Endothelial cell of umbilical vein (primary cell): ENCODE data around the gene EMC8. TPM values are rescaled to one million over a fixed set of nuclear protein-coding genes. Genes with fewer than 3 reads are reported as not detected.

Experiments
- BruUV-seq: library from RNA; stranded (reverse); fragments of 400-500 nt; replicated peaks from 2 replicates; lab custom pipeline; 2021; lab: Mats Ljungman, UMichigan
- CTCF ChIA-PET: fragments of 300-600, 350-600 bp; sonication (Branson Sonifier 250); formaldehyde crosslinking; loops from one replicate; lab custom pipeline; 2021; ENCODE audit warnings: antibody characterized with exemption, inconsistent platforms; lab: Charles Lee
- POLR2A ChIA-PET: fragments of 300-600, 350-600 bp; sonication (Branson Sonifier 250); formaldehyde crosslinking; loops from one replicate; lab custom pipeline; 2021; ENCODE audit warnings: antibody characterized with exemption, inconsistent platforms; lab: Charles Lee
- DNase-seq: peaks from one replicate; pipeline ENCODE4 v3.0.0-alpha.2; 2011; ENCODE audit warnings: low read depth, low spot score
- FAIRE-seq: peaks from 2 replicates; lab custom pipeline; 2011; peaks lifted over from hg19 to GRCh38; lab: Jason Lieb, UNC
- H2AFZ ChIP-seq: 2 replicates; pipeline ENCODE4 v1.6.0; 2012; ENCODE audit warnings: low read depth, low read length, control low read depth, inconsistent platforms
- H3K27ac ChIP-seq: 2 replicates; pipeline ENCODE4 v1.5.1; 2011; ENCODE audit warnings: low read depth, mild to moderate bottlenecking, control low read depth, low read length, moderate library complexity; ENCODE audit not compliant: insufficient read depth
- H3K27me3 ChIP-seq, 2 experiments: 2 replicates each; pipeline versions ENCODE4 v1.6.0 to v1.6.1; 2011; ENCODE audit warnings: low read length in 2 of 2, mixed read lengths in 1 of 2; ENCODE audit not compliant: control insufficient read depth in 2 of 2, insufficient read depth in 2 of 2
- H3K36me3 ChIP-seq, 2 experiments: 2 replicates in 1 of 2; 3 replicates in 1 of 2; pipeline ENCODE4 v1.5.1; 2011; ENCODE audit warnings: low read length in 2 of 2, mild to moderate bottlenecking in 1 of 2, moderate library complexity in 1 of 2; ENCODE audit not compliant: control insufficient read depth in 2 of 2, insufficient read depth in 2 of 2; ENCODE audit errors: extremely low read depth in 1 of 2
- H3K4me1 ChIP-seq: 3 replicates; pipeline ENCODE4 v1.5.1; 2011; ENCODE audit warnings: mild to moderate bottlenecking, low read length; ENCODE audit not compliant: control insufficient read depth, insufficient read depth; ENCODE audit errors: extremely low read depth
- H3K4me2 ChIP-seq: 2 replicates; pipeline ENCODE4 v1.6.1; 2011; ENCODE audit warnings: low read length, control low read depth, mixed read lengths; ENCODE audit not compliant: insufficient read depth
- H3K4me3 ChIP-seq, 3 experiments: fragments of 200-600 bp in 1 of 3; sonication (generic), shearing (Covaris generic) in 1 of 3; replicated peaks in 1 of 3; 2 replicates each; pipeline ENCODE4 v1.5.1; 2011 to 2016; ENCODE audit warnings: control low read depth in 3 of 3, low read length in 3 of 3, mild to moderate bottlenecking in 2 of 3, inconsistent platforms in 1 of 3, low read depth in 1 of 3, moderate library complexity in 1 of 3; ENCODE audit not compliant: insufficient read depth in 1 of 3
- H3K79me2 ChIP-seq: 2 replicates; pipeline ENCODE4 v1.6.0; 2012; ENCODE audit warnings: low read length, inconsistent platforms; ENCODE audit not compliant: control insufficient read depth, insufficient read depth
- H3K9ac ChIP-seq: replicated peaks from 2 replicates; pipeline ENCODE3; 2011; ENCODE audit warnings: low read length, control low read depth; ENCODE audit not compliant: insufficient read depth; ENCODE audit errors: extremely low read depth
- H3K9me1 ChIP-seq: replicated peaks from 3 replicates; pipeline ENCODE4 v1.6.0; 2011; ENCODE audit warnings: mild to moderate bottlenecking, low read length; ENCODE audit not compliant: control insufficient read depth, insufficient read depth; ENCODE audit errors: extremely low read depth
- H3K9me3 ChIP-seq: replicated peaks from 2 replicates; pipeline ENCODE4 v1.5.1; 2012; ENCODE audit warnings: low read length, inconsistent platforms; ENCODE audit not compliant: control insufficient read depth, insufficient read depth
- H4K20me1 ChIP-seq: replicated peaks from 2 replicates; pipeline ENCODE3; 2011; ENCODE audit warnings: mild to moderate bottlenecking, low read length; ENCODE audit not compliant: control insufficient read depth, insufficient read depth; ENCODE audit errors: extremely low read depth
- CTCF ChIP-seq, 2 donors: IDR thresholded peaks; 1 replicate in 1 of 2; 2 replicates in 1 of 2; pipeline ENCODE4 v1.5.1; 2011; ENCODE audit warnings: low read length in 2 of 2, mild to moderate bottlenecking in 2 of 2, moderate library complexity in 2 of 2, control low read depth in 1 of 2, inconsistent platforms in 1 of 2, low read depth in 1 of 2; ENCODE audit not compliant: insufficient read depth in 1 of 2; ENCODE audit errors: extremely low read depth in 1 of 2
- EZH2 ChIP-seq: IDR thresholded peaks from 2 replicates; pipeline ENCODE4 v1.6.1; 2012; ENCODE audit warnings: borderline replicate concordance, low read depth, mild to moderate bottlenecking, moderate library complexity, low read length, inconsistent platforms; ENCODE audit not compliant: severe bottlenecking
- FOS ChIP-seq: IDR thresholded peaks from 2 replicates; pipeline ENCODE4 v1.6.1; 2011; ENCODE audit warnings: mild to moderate bottlenecking, low read length, moderate library complexity, borderline replicate concordance; ENCODE audit not compliant: insufficient read depth
- GATA2 ChIP-seq: IDR thresholded peaks from 2 replicates; pipeline ENCODE4 v1.7.0; 2011; ENCODE audit warnings: low read depth, mild to moderate bottlenecking, moderate library complexity, mixed read lengths, low read length; ENCODE audit not compliant: insufficient read length, insufficient read depth
- JUN ChIP-seq: IDR thresholded peaks from 2 replicates; pipeline ENCODE4 v1.6.1; 2011; ENCODE audit warnings: borderline replicate concordance, low read depth; ENCODE audit not compliant: insufficient read length, insufficient read depth
- MAX ChIP-seq: IDR thresholded peaks from 2 replicates; pipeline ENCODE4 v1.6.1; 2011; ENCODE audit not compliant: insufficient read depth, insufficient read length
- MYC ChIP-seq: IDR thresholded peaks from one replicate; pipeline ENCODE4 v1.6.1; 2011; ENCODE audit warnings: mild to moderate bottlenecking, low read depth, low read length
- POLR2A ChIP-seq: IDR thresholded peaks from 2 replicates; pipeline ENCODE4 v1.6.1; 2012; ENCODE audit warnings: low read depth, mild to moderate bottlenecking, control low read depth, low read length
- dilution Hi-C: fragments of 300-500 bp; cut with MboI; formaldehyde crosslinking; loops from one replicate; pipeline ENCODE4 v1.15.0; 2019; ENCODE audit warnings: low sequenced_read_pairs; ENCODE audit not compliant: extremely low pct_ligation_motif_present
- intact Hi-C: fragments of 100-400 bp; cut with micrococcal nuclease; formaldehyde crosslinking; loops from one replicate; pipeline ENCODE4 v1.10.0; 2022
- polyA plus RNA-seq, 4 experiments: library from polyadenylated mRNA; depleted of rRNA in 3 of 4; stranded (reverse) in 3 of 4; unstranded in 1 of 4; fragments of >200 nt; gene quantifications; 2 replicates each; pipeline versions ENCODE4 v1.2.1 to v1.2.3, GENCODE V29; 2011 to 2012; ENCODE audit warnings: missing spikeins in 1 of 4
- total RNA-seq: library from RNA; stranded (reverse); gene quantifications from 2 replicates; pipeline ENCODE4 v1.2.3, GENCODE V29; 2021

The EMC8 gene
- total and polyA plus RNA-seq, 2 donors (not counting 3 experiments of a cell fraction or from before 2014, with no cell fraction given), result 51.2 to 59.6 TPM

- Histone ChIP-seq H3K4me3 (no peak overlapping the region), H3K4me2 (no peak overlapping the region), H3K4me1 (peaks cover 24% of the 10 kb centered on the region), H3K36me3 (no peaks in the 10 kb centered on the region), H2AFZ (no peak overlapping the region), H3K27me3 (no peaks in the 10 kb centered on the region), H3K9me1 (no peaks in the 10 kb centered on the region), H3K9me3 (no peaks in the 10 kb centered on the region), H3K9ac (no peak overlapping the region), H4K20me1 (no peaks in the 10 kb centered on the region), H3K27ac (no peak overlapping the region), H3K79me2 (peaks cover 9% of the 10 kb centered on the region)
- DNase-seq, result no peak
- BruUV-seq, result no TSS peak
- no peak for FAIRE-seq
- ChIA-PET CTCF (interaction anchor here (0.8 kb wide), 1 partner anchor 25 kb away, joined by 3 read pairs; no protein-coding TSS in a partner anchor), POLR2A (no interaction called here)
- intact Hi-C loops, result no loop called here
- dilution Hi-C loops, result no loop called here
- TF ChIP-seq MAX, result no peak
These were observed 44.9 kb downstream of the EMC8 start for GRCh38 chr16:85754413-85754812.

- no peak overlapping the region for H3K27ac ChIP-seq
- no peak for DNase-seq
- ChIA-PET POLR2A (no interaction called here), CTCF (interaction anchor here (0.8 kb wide), 1 partner anchor 26 kb away, joined by 3 read pairs; no protein-coding TSS in a partner anchor)
- intact Hi-C loops (no loop called here), dilution Hi-C loops (no loop called here)
- H3K36me3 ChIP-seq, result no peaks in the 10 kb centered on the region
- H3K9me3 ChIP-seq, result no peaks in the 10 kb centered on the region
- TF ChIP-seq GATA2 (no peak), MAX (no peak), EZH2 (no peak), MYC (no peak), JUN (no peak), POLR2A (no peak), CTCF (IDR thresholded peaks at IDR 0.05; ENCODE audit: extremely low read depth in 1 of 2, insufficient read depth in 1 of 2, low read depth in 1 of 2, low read length in 2 of 2) (no peak), FOS (no peak)
- no peaks in the 10 kb centered on the region for H3K27me3 ChIP-seq
- no peaks in the 10 kb centered on the region for H3K9me1 ChIP-seq
- peaks cover 13% of the 10 kb centered on the region for H3K79me2 ChIP-seq
- H4K20me1 ChIP-seq, result no peaks in the 10 kb centered on the region
- FAIRE-seq, result no peak
- no TSS peak for BruUV-seq
- no peak overlapping the region for H2AFZ ChIP-seq
- no peak overlapping the region for H3K9ac ChIP-seq
- no peak overlapping the region for H3K4me2 ChIP-seq
- H3K4me3 ChIP-seq, result no peak overlapping the region
- peaks cover 24% of the 10 kb centered on the region for H3K4me1 ChIP-seq
These were observed 45.4 kb downstream of the EMC8 start for GRCh38 chr16:85753976-85754375.
